GM18499 (cell line): ENCODE measurements around the gene ZNF236.
"Not testable (repeated sequence)": the region's sequence is repeated elsewhere in the genome, so short reads cannot be mapped to it uniquely, and the experiment has no call there.

Experiments
- ATAC-seq: cut with Tn5 transposase; IDR thresholded peaks from one replicate; pipeline ENCODE4 v1.9.1; 2021; ENCODE audit warnings: moderate number of reproducible peaks; ENCODE audit not compliant: insufficient read depth, unreplicated experiment

The ZNF236 gene

GRCh38 chr18:76982841-76983583, 160.7 kb downstream of the ZNF236 start:
- ATAC-seq: peak; percentile 46

GRCh38 chr18:76983613-76984051, 161.3 kb downstream of the ZNF236 start:
- peak; percentile 6 for ATAC-seq

GRCh38 chr18:76984193-76985155, 162.1 kb downstream of the ZNF236 start:
- ATAC-seq: no peak

DNA sequence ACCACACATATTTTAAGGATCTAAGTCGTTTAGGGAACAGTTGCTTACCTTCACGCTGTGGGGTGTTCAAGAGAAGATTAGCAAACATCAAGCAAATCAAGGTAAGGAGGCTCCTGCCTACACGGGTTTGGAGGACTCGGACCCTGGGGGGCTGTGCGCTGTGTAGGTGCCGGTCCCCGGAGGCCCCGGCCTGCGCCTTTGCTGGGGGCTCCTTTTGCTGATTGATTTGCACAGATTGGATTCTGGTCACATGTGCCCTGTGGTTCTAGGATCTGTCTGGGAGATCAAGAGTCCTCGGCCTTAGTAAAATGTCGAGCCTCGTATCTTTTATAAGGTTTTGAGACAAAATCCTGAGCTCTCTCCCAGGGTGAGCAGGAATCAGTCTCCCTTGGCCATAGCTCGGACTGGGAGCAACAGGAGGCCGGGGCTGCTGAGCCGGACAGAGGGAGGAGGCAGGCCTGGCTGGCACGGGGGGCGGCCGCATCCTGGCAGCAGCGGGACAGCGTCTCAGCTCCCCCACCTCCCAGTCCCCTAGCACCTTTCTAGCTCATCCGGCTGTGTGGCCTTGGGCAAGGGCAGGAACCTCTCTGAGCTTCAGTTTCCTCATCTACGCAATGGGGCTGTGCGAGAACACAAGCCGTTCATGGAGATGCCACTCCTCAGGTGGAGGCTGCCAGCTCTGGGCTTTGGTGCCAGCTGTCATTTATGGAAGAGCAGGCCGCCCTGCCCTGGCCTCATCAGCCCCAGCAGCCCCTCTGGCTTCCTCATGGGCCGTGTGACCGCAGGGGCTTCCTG, 163.0 kb downstream of the ZNF236 start:
- no peak for ATAC-seq

GRCh38 chr18:76985951-76986236, 163.5 kb downstream of the ZNF236 start:
- ATAC-seq: no peak

DNA sequence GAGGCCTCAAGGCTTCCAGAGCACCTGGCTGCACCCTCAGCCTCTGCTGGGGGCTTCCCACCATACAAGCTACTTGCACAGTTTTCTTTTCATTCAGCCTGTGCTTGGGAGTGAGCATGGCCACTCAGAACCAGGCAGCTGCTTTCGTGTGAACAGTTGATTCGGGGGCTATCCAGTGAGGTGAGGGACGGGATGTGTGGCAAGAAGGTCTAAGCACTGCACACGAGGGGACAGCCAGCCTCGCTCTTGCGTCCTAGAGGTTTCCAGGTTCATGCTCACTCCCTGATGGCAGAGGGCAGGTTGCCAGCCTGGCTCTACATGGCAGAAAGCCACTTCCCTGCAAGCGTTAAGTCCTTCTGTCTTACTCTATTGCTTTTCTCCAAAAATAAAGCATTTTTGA, 164.0 kb downstream of the ZNF236 start:
- no peak for ATAC-seq

GRCh38 chr18:76988031-76988826, 165.9 kb downstream of the ZNF236 start:
- ATAC-seq: no peak

DNA sequence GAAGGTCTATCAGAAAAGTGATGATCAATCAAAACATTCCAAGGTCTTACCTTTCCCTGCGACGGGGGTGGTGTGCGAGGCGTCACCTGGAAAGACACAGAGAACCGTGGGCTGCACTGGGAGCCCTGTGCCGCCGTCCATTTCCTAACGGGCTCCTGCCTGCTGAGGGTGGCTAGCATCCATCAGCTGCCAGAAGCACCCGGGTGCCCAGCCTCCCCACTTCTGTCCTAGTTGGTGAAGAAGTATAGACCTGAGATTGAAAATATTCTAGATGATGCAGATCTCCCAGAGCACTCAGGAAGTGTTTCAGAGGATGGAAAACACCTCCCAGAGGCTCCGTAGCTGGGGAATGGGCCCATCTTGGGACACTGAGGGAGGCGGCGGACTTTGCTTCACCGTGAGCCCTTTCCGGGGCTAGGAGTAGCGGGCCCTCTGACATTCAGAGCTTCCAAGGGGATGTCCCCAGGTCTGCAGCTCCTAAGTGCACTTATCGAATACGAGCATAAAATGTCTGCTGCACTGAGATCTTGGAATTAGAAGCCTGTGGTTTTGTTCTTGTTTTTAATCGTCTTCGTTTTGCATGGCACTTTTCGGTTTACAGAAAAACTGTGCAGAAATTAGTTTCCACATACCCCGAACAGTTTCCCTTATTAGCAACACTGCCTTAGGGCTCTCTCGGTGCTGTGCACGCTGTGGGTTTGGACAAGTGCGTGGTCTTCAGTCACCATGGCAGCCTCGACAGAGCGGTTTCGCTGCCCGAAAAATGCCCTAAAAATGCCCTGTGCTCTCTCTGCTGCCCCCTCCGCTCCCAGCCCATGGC, 166.7 kb downstream of the ZNF236 start:
- no peak for ATAC-seq

- ATAC-seq: no peak
Observed at GRCh38 chr18:76989647-76990190, 167.4 kb downstream of the ZNF236 start.

DNA sequence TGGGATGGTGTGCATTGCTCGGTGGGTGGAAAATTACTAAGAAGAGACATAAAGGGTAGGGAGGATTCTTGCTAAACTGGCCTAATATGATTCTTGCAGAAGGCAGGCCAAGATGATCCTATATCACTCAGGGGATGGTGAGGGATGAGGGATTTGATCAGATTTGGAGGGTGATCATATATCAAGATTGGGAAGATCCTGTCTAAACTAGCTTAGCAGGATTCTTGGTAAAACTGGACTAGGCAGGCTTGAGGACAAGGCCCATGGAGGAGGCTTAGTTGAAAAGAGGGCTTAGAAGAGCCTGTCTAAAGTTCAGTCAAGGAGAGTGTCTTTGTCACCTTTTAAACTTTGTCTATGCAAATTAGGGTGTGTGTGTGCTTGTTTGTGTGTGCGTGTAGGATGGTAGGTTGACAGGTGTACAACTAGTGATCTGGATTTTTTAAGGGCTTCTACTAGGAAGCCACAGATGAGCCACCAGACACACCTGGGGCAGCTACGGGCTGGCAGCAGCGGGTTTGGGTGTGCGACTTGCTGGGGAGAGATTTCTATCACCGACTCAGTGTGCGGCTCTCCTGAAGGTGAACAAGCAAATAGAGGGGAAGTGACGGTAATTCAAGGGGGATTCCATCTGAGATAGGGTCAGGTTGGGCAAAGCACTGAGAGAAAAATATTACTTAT, 168.1 kb downstream of the ZNF236 start:
- not testable (repeated sequence) for ATAC-seq

DNA sequence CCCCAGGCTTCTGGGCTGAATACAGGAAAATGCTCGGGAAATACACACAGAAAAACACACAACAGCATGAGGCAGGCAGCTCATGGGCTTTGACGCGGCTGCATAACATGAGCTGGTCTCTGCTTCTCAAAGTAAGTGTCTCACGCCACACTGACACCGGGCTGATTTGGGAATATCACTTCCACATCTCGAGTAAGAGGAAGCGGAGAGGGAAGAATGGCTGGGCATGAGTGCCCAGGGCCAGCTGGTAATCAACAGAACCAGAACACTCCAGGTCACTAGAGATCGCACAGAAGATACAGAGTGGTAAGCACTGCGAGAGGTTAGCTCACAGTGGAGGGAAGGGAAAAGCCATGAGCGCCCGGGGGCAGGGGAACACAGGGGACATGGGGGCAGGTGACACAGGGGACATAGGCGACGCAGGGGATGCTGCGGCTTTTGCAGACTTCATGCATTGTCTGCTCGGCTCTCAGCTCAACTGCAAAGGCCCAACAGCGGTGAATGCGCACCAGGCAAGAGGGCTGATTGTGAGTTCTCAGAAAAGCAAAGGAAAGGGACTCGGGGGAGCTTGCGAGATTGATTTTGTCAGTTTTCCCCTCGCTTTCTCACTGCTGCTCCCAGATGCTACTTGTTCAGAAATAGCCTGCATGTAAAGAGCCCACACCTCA, 168.8 kb downstream of the ZNF236 start:
- no peak for ATAC-seq

GRCh38 chr18:76992226-76993084, 170.1 kb downstream of the ZNF236 start:
- no peak for ATAC-seq

DNA sequence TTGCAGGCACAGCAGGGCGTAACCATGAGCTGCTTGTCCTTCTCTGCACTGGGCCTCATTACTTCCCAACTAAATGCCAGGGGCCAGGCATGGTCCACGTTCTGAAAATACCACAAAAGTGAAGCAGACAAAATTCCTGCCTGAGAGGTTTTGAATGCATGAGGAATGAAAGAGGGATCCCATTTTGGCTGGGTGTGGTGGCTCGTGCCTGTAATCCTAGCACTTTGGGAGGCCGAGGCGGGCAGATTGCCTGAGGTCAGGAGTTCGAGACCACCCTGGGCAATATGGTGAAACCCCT, 170.7 kb downstream of the ZNF236 start:
- ATAC-seq: no peak

DNA sequence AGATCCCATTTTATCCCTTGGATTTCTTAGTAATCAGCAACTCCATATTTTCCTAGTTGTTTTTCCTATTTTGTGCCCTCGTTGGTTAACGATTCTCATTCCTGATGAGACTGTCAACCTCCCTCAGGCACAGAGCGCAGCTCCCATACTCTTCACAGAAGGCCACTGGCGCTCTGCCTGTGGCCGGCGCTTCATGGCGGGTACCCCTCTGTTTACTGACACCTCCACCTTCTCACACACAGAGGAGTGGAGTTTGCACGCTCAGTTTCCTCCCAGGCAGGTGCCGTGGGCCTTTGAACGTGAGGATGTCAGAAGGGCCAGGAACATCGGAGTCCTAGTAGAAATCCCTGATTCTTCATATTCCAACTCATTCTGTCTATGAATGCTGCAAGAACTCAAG, 171.2 kb downstream of the ZNF236 start:
- no peak for ATAC-seq

DNA sequence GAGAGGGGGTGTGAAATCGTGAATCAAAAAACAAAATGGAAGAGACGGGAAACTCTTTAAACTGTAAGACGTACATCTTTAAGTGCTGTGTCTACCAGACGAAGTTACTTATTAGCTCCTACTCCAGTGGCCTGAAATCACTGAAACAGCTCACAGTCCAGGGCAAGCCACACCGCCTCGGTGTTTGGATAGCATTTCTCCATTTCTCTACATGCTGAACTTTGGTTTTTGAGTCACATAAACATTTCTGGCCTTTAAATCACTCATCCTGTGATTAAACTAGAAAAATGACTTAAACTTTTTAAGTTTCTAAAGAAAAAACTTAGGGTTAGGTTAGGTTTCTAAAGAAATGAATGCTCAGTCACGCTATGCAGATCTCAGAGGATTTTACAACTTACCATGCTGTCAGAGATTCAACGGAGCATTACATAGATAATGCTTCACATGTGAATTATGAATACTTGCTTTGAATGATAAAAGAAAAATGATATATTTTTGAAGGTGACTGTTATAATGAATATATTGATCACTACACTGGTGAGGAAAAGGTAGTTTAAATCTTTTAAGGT, 171.8 kb downstream of the ZNF236 start:
- ATAC-seq: no peak

- ATAC-seq: no peak
Observed at GRCh38 chr18:76995896-76996295, 173.5 kb downstream of the ZNF236 start.

DNA sequence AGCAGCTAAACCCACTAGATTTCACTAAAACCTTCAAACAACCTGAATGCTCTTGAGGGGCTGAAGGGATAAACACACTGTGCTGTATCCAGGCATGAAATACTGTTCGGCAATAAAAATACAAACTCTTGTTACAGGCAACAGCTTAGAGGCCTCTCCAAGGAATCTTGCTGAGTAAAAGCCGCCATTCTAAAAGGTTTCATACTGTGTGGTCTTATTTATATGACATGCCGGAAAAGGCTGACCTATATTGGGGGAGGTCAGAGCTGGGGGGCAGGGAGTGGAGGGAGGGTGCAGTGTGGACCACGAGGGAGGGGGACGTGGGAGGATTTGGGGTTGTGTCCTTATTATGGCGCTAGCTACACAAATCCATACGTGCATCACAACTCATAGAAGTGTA, 174.1 kb downstream of the ZNF236 start:
- no peak for ATAC-seq
